Measurements from ENCODE around the gene MEGF11. TPM values are rescaled to one million over a fixed set of nuclear protein-coding genes. Genes with fewer than 3 reads are reported as not detected.

Gene MEGF11
- total RNA-seq, 1 experiment from 2014 or later, result 0.09 TPM

GRCh38 chr15:66071921-66072295 lies 181.6 kb downstream of the MEGF11 start:
- CTCF ChIA-PET, result interaction anchor here (0.6 kb wide), 2 partner anchors 89 to 463 kb away, joined by 3 read pairs; no protein-coding TSS in a partner anchor
- Mint-ChIP-seq H3K4me1 (ENCODE audit: low read depth, unreplicated experiment) (peaks cover 6% of the 10 kb centered on the region), H3K4me3 (ENCODE audit: low read depth, unreplicated experiment) (no peak overlapping the region), H3K9me3 (ENCODE audit: low read depth, unreplicated experiment) (no peaks in the 10 kb centered on the region), H3K36me3 (ENCODE audit: insufficient read depth, unreplicated experiment) (no peaks in the 10 kb centered on the region), H3K27ac (ENCODE audit: unreplicated experiment) (no peak overlapping the region), H3K27me3 (ENCODE audit: unreplicated experiment) (peaks cover 19% of the 10 kb centered on the region)
- DNase-seq, result no peak
- TF ChIP-seq CTCF (IDR thresholded peaks at IDR 0.05; ENCODE audit: unreplicated experiment), result no peak
- intact Hi-C loops (cut with micrococcal nuclease; ENCODE audit: unreplicated experiment), result no loop called here
- BruUV-seq (replicated peaks), result no TSS peak

DNA sequence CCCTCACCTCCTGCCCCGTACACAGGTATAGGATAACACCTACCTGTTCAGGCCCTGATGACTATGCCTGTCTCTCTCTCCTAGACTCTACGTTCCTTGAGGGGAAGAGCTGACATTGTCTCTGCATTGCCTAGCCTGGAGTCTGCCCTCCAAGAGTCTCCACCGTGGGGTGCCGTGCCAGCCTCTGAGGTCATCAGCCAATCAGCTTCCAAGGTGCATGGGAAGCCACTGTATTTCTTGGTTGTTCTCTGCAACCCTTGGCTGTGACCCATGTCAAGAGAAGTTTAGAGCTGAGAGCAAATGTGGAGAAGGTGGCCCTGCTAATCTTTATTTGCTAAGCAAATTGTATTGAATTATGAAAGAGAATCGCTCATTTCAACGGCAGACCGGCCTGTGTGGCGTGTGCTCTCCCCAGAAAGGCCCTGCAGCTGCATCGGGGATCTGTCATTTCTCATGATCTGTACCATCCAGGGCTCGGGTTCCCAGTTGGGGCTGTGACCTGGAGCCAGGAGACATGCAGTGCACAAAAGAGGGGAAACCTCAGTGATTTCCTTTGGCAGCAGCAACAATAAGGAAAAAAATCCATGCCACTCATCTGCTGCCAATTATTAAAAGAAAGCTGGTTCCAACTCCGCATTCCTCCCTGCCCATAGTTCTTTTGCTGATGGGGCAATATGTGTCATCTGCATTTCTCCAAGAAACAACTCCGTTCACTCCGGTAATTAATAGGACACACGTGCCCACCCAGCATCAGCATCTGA lies 182.2 kb downstream of the MEGF11 start:
- no peaks in the 10 kb centered on the region for H3K36me3 Mint-ChIP-seq (ENCODE audit: insufficient read depth, unreplicated experiment)
- no peak overlapping the region for H3K27ac Mint-ChIP-seq (ENCODE audit: unreplicated experiment)
- no peak overlapping the region for H3K4me3 Mint-ChIP-seq (ENCODE audit: low read depth, unreplicated experiment)
- DNase-seq, result no peak
- peaks cover 6% of the 10 kb centered on the region for H3K4me1 Mint-ChIP-seq (ENCODE audit: low read depth, unreplicated experiment)
- H3K27me3 Mint-ChIP-seq (ENCODE audit: unreplicated experiment), result peaks cover 14% of the 10 kb centered on the region
- no peaks in the 10 kb centered on the region for H3K9me3 Mint-ChIP-seq (ENCODE audit: low read depth, unreplicated experiment)
- BruUV-seq (replicated peaks), result no TSS peak
- CTCF ChIA-PET, result no interaction called here
- intact Hi-C loops (cut with micrococcal nuclease; ENCODE audit: unreplicated experiment), result no loop called here
- TF ChIP-seq CTCF (IDR thresholded peaks at IDR 0.05; ENCODE audit: unreplicated experiment), result no peak

- peaks cover 4% of the 10 kb centered on the region for H3K27me3 Mint-ChIP-seq (ENCODE audit: unreplicated experiment)
- no TSS peak for BruUV-seq (replicated peaks)
- intact Hi-C loops (cut with micrococcal nuclease; ENCODE audit: unreplicated experiment), result no loop called here
- no peaks in the 10 kb centered on the region for H3K36me3 Mint-ChIP-seq (ENCODE audit: insufficient read depth, unreplicated experiment)
- no peaks in the 10 kb centered on the region for H3K9me3 Mint-ChIP-seq (ENCODE audit: low read depth, unreplicated experiment)
- no peak overlapping the region for H3K27ac Mint-ChIP-seq (ENCODE audit: unreplicated experiment)
- TF ChIP-seq CTCF (IDR thresholded peaks at IDR 0.05; ENCODE audit: unreplicated experiment), result no peak
- CTCF ChIA-PET, result interaction anchor here (0.6 kb wide), 2 partner anchors 84 to 98 kb away, joined by 4 to 12 read pairs; no protein-coding TSS in a partner anchor
- peaks cover 14% of the 10 kb centered on the region for H3K4me1 Mint-ChIP-seq (ENCODE audit: low read depth, unreplicated experiment)
- H3K4me3 Mint-ChIP-seq (ENCODE audit: low read depth, unreplicated experiment), result no peak overlapping the region
- DNase-seq, result peak; percentile 60
Observed at GRCh38 chr15:66070220-66070934, 183.2 kb downstream of the MEGF11 start.

GRCh38 chr15:66069751-66070150 lies 183.8 kb downstream of the MEGF11 start:
- H3K27ac Mint-ChIP-seq (ENCODE audit: unreplicated experiment), result no peak overlapping the region
- no peaks in the 10 kb centered on the region for H3K9me3 Mint-ChIP-seq (ENCODE audit: low read depth, unreplicated experiment)
- H3K4me3 Mint-ChIP-seq (ENCODE audit: low read depth, unreplicated experiment), result no peak overlapping the region
- intact Hi-C loops (cut with micrococcal nuclease; ENCODE audit: unreplicated experiment), result no loop called here
- CTCF ChIA-PET, result interaction anchor here (0.6 kb wide), 1 partner anchor 83 kb away, joined by 12 read pairs; no protein-coding TSS in a partner anchor
- peak; percentile 33 for DNase-seq
- no peak for TF ChIP-seq CTCF (IDR thresholded peaks at IDR 0.05; ENCODE audit: unreplicated experiment)
- no peaks in the 10 kb centered on the region for H3K27me3 Mint-ChIP-seq (ENCODE audit: unreplicated experiment)
- peaks cover 14% of the 10 kb centered on the region for H3K4me1 Mint-ChIP-seq (ENCODE audit: low read depth, unreplicated experiment)
- no peaks in the 10 kb centered on the region for H3K36me3 Mint-ChIP-seq (ENCODE audit: insufficient read depth, unreplicated experiment)
- no TSS peak for BruUV-seq (replicated peaks)
